WTC11 (cell line): ENCODE measurements around the gene EIF2D. TPM values are rescaled to one million over a fixed set of nuclear protein-coding genes. Genes with fewer than 3 reads are reported as not detected.

Experiments used
- ATAC-seq: fragments of 200-7000 bp; cut with Tn5 transposase; 2 replicates; pipeline ENCODE4 v1.10.0; 2021; ENCODE audit warnings: mild to moderate bottlenecking, moderate library complexity
- CTCF ChIA-PET: fragments of 300-600 bp; sonication (Branson Sonifier 250); formaldehyde crosslinking; loops from one replicate; lab custom pipeline; 2021; ENCODE audit warnings: antibody characterized with exemption; lab: Charles Lee
- POLR2A ChIA-PET: fragments of 350-600 bp; sonication (Branson Sonifier 250); formaldehyde crosslinking; loops from one replicate; lab custom pipeline; 2021; ENCODE audit warnings: antibody characterized with exemption; lab: Charles Lee
- DNase-seq: peaks from one replicate; pipeline ENCODE4 v3.0.0; 2021; ENCODE audit warnings: low spot score
- H3K27ac Mint-ChIP-seq: 2 replicates; pipeline ENCODE4 v1.8.0; 2021; ENCODE audit warnings: mixed read lengths
- H3K27me3 Mint-ChIP-seq: 2 replicates; pipeline ENCODE4 v1.8.0; 2021; ENCODE audit warnings: low read depth, mild to moderate bottlenecking, moderate library complexity, mixed read lengths
- H3K36me3 Mint-ChIP-seq: 2 replicates; pipeline ENCODE4 v1.8.0; 2021; ENCODE audit warnings: mixed read lengths
- H3K4me1 Mint-ChIP-seq: 2 replicates; pipeline ENCODE4 v1.8.0; 2022; ENCODE audit warnings: mixed read lengths
- H3K4me3 Mint-ChIP-seq: 2 replicates; pipeline ENCODE4 v1.8.0; 2021; ENCODE audit warnings: mild to moderate bottlenecking, moderate library complexity, mixed read lengths
- H3K9me3 Mint-ChIP-seq: 2 replicates; pipeline ENCODE4 v1.8.0; 2021; ENCODE audit warnings: mixed read lengths
- ATF1 ChIP-seq: sonication (generic); formaldehyde crosslinking; IDR thresholded peaks from 2 replicates; pipeline ENCODE4 v1.8.1; 2023; ENCODE audit warnings: mild to moderate bottlenecking, moderate library complexity, missing genetic modification reagents
- E2F4 ChIP-seq: sonication (generic); formaldehyde crosslinking; IDR thresholded peaks from 2 replicates; pipeline ENCODE4 v1.8.1; 2022; ENCODE audit warnings: low read depth, mild to moderate bottlenecking, moderate library complexity, missing genetic modification reagents, borderline replicate concordance
- EMX1 ChIP-seq: fragments of 250-450 bp; sonication (Bioruptor Pico); IDR thresholded peaks from 2 replicates; pipeline ENCODE4 v1.8.0; 2021; ENCODE audit warnings: mild to moderate bottlenecking
- MAX ChIP-seq: sonication (generic); formaldehyde crosslinking; IDR thresholded peaks from 2 replicates; pipeline ENCODE4 v1.8.0; 2022; ENCODE audit warnings: mild to moderate bottlenecking, missing genetic modification reagents
- NR3C1 ChIP-seq: sonication (generic); formaldehyde crosslinking; conservative IDR thresholded peaks from 2 replicates; pipeline ENCODE4 v1.8.1; 2023; ENCODE audit warnings: low read depth, mild to moderate bottlenecking, missing genetic modification reagents
- PRRX2 ChIP-seq: fragments of 250-450 bp; sonication (Bioruptor Pico); IDR thresholded peaks from 2 replicates; pipeline ENCODE4 v1.8.0; 2021; ENCODE audit warnings: mild to moderate bottlenecking
- STAT6 ChIP-seq: sonication (generic); formaldehyde crosslinking; conservative IDR thresholded peaks from 2 replicates; pipeline ENCODE4 v1.8.1; 2023; ENCODE audit warnings: mild to moderate bottlenecking, low read depth, missing genetic modification reagents, moderate library complexity
- ZNF219 ChIP-seq: sonication (generic); formaldehyde crosslinking; IDR thresholded peaks from 2 replicates; pipeline ENCODE4 v1.8.0; 2023; ENCODE audit warnings: missing genetic modification reagents, mild to moderate bottlenecking, borderline replicate concordance
- ZNF263 ChIP-seq: sonication (generic); formaldehyde crosslinking; IDR thresholded peaks from 2 replicates; pipeline ENCODE4 v1.8.1; 2022; ENCODE audit warnings: low read depth, mild to moderate bottlenecking, moderate library complexity, missing genetic modification reagents
- ZNF281 ChIP-seq: sonication (generic); formaldehyde crosslinking; IDR thresholded peaks from 2 replicates; pipeline ENCODE4 v1.8.0; 2023; ENCODE audit warnings: mild to moderate bottlenecking, missing genetic modification reagents
- ZNF416 ChIP-seq: fragments of 250-450 bp; sonication (Bioruptor Pico); IDR thresholded peaks from 2 replicates; pipeline ENCODE4 v1.9.0; 2021; ENCODE audit warnings: mild to moderate bottlenecking, inconsistent platforms
- ZNF423 ChIP-seq: fragments of 250-450 bp; sonication (Bioruptor Pico); IDR thresholded peaks from 2 replicates; pipeline ENCODE4 v2.1.2; 2022; ENCODE audit warnings: mild to moderate bottlenecking, moderate library complexity
- ZNF512 ChIP-seq: sonication (generic); formaldehyde crosslinking; IDR thresholded peaks from 2 replicates; pipeline ENCODE4 v1.8.1; 2022; ENCODE audit warnings: missing genetic modification reagents, borderline replicate concordance
- total RNA-seq: library from RNA; stranded (reverse); gene quantifications from 3 replicates; pipeline ENCODE4 v1.2.3, GENCODE V29; 2021
- TF ChIP-seq, protein P1 (sequence below): sonication (generic); formaldehyde crosslinking; IDR thresholded peaks from 2 replicates; pipeline ENCODE4 v1.8.0; 2022; ENCODE audit warnings: mild to moderate bottlenecking, missing genetic modification reagents
- TF ChIP-seq, protein P2 (sequence below): fragments of 250-450 bp; sonication (Bioruptor Pico); IDR thresholded peaks from 2 replicates; pipeline ENCODE4 v1.9.0; 2021; ENCODE audit warnings: mild to moderate bottlenecking

The EIF2D gene
- total RNA-seq, 1 experiment from 2014 or later: 35.7 TPM

DNA sequence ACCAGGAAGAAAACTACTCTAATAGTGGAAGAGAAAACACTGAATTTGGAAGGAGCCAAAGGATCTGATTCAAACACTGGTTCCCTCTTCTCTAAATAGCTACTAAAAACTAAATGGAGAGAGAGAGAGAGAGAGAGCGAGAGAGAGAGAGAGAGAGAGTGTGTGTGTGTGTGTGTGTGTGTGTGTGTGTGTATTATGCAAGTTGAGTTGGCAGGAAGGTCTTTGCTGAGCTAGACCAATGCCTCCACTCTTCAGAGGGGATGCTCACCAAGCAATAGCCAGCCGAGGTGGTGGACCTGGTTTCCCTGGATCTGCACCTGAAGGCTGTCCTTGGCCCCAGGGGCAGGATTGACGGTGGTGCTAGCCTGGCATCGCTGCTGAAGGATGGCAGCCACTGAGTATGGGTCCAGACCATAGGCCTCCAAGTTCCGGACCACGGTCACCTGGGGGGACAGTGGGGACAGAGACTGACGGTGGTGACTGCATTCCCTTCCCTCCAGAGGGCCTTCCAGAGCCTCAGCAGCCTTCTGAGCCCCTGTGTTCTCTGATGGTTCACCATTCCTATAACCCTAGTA lies 18.8 kb downstream of the EIF2D start (continued):
- TF ChIP-seq ZNF423 (CRISPR knock-in tag) (no peak), ZNF219 (no peak)

- Mint-ChIP-seq H3K27ac (no peak overlapping the region), H3K36me3 (peaks cover 31% of the 10 kb centered on the region), H3K4me3 (no peak overlapping the region), H3K9me3 (no peaks in the 10 kb centered on the region), H3K27me3 (no peaks in the 10 kb centered on the region), H3K4me1 (no peaks in the 10 kb centered on the region)
- TF ChIP-seq, protein P1, sequence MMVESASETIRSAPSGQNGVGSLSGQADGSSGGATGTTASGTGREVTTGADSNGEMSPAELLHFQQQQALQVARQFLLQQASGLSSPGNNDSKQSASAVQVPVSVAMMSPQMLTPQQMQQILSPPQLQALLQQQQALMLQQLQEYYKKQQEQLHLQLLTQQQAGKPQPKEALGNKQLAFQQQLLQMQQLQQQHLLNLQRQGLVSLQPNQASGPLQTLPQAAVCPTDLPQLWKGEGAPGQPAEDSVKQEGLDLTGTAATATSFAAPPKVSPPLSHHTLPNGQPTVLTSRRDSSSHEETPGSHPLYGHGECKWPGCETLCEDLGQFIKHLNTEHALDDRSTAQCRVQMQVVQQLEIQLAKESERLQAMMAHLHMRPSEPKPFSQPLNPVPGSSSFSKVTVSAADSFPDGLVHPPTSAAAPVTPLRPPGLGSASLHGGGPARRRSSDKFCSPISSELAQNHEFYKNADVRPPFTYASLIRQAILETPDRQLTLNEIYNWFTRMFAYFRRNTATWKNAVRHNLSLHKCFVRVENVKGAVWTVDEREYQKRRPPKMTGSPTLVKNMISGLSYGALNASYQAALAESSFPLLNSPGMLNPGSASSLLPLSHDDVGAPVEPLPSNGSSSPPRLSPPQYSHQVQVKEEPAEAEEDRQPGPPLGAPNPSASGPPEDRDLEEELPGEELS (CRISPR knock-in tag): no peak
- TF ChIP-seq ZNF416 (CRISPR knock-in tag): no peak
- no peak for TF ChIP-seq ZNF281 (CRISPR knock-in tag)
- TF ChIP-seq E2F4 (CRISPR knock-in tag): no peak
- no peak for TF ChIP-seq EMX1
- no peak for TF ChIP-seq STAT6
- TF ChIP-seq PRRX2: no peak
- no peak for ATAC-seq
- ChIA-PET CTCF (interaction anchor here (0.7 to 1.2 kb wide), 3 partner anchors 8 to 36 kb away, joined by 3 read pairs; no protein-coding TSS in a partner anchor), POLR2A (no interaction called here)
- no peak for DNase-seq
Observed at GRCh38 chr1:206591696-206592095, 20.6 kb downstream of the EIF2D start.

DNA sequence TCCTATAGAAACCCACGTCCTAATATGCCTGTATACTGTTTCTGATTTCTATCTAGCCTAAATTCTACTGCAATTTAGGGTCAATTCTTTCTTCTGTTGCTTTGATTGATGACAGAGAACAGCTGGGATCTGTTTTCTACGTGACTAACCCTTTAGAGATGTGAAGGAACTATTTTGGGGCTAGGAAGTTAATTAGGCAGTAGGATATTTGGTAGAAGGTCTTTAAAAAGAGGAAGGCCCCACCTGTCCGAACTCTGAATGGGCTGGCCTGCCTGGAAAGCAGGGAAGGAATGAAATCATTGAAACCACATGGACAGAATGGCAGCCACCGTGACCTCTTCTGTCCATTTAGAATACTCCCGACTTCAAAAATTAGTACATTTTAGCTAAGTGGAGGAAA lies 21.0 kb downstream of the EIF2D start:
- ATAC-seq (no peak), DNase-seq (no peak)
- Mint-ChIP-seq H3K4me1 (no peaks in the 10 kb centered on the region), H3K9me3 (no peaks in the 10 kb centered on the region), H3K36me3 (peaks cover 29% of the 10 kb centered on the region), H3K27me3 (no peaks in the 10 kb centered on the region), H3K27ac (no peak overlapping the region), H3K4me3 (no peak overlapping the region)
- ChIA-PET POLR2A (no interaction called here), CTCF (interaction anchor here (0.7 to 1.2 kb wide), 2 partner anchors 8 to 11 kb away, joined by 3 read pairs; no protein-coding TSS in a partner anchor)
- TF ChIP-seq ZNF512 (no peak), NR3C1 (CRISPR knock-in tag) (no peak), MAX (CRISPR knock-in tag) (no peak), ATF1 (CRISPR knock-in tag) (no peak), ZNF263 (CRISPR knock-in tag) (no peak)
- TF ChIP-seq, protein P1 (CRISPR knock-in tag): no peak
- TF ChIP-seq, protein P2, sequence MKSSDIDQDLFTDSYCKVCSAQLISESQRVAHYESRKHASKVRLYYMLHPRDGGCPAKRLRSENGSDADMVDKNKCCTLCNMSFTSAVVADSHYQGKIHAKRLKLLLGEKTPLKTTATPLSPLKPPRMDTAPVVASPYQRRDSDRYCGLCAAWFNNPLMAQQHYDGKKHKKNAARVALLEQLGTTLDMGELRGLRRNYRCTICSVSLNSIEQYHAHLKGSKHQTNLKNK (CRISPR knock-in tag): no peak
